ENCODE results near the gene SLC18A3.

- TF ChIP-seq CTCF (IDR thresholded peaks at IDR 0.05; ENCODE audit: insufficient read depth, low read length) (no peak), POLR2AphosphoS5 (IDR thresholded peaks at IDR 0.05; ENCODE audit: low read depth) (no peak), REST (IDR thresholded peaks at IDR 0.05; ENCODE audit: insufficient replicate concordance, low read depth) (no peak), GABPA (IDR thresholded peaks at IDR 0.05; ENCODE audit: low read depth) (no peak)
Observed at GRCh38 chr10:49643241-49644034, 33.3 kb downstream of the SLC18A3 start.

All from HL-60 (cell line).